Neural progenitor cell (in vitro differentiated cells): ENCODE measurements around the gene HES7. TPM values are rescaled to one million over a fixed set of nuclear protein-coding genes. Genes with fewer than 3 reads are reported as not detected.
"Not testable (repeated sequence)": the region's sequence is repeated elsewhere in the genome, so short reads cannot be mapped to it uniquely, and the experiment has no call there.

Experiments used
- DNase-seq: peaks from one replicate; pipeline ENCODE4 v3.0.0-alpha.2; 2016; ENCODE audit warnings: low spot score
- H2AFZ ChIP-seq: fragments of 200-600 bp; sonication (generic); replicated peaks from 2 replicates; pipeline ENCODE4 v1.6.1; 2016; ENCODE audit warnings: antibody characterized with exemption
- H3F3A ChIP-seq: fragments of 200-600 bp; sonication (generic); 2 replicates; pipeline ENCODE4 v1.6.1; 2016; ENCODE audit warnings: antibody characterized with exemption, low read depth
- H3K27ac ChIP-seq: fragments of 200-600 bp; sonication (generic); 2 replicates; pipeline ENCODE4 v1.5.1; 2016; ENCODE audit warnings: mild to moderate bottlenecking
- H3K27me3 ChIP-seq: fragments of 200-600 bp; sonication (generic); 2 replicates; pipeline ENCODE4 v1.6.1; 2016; ENCODE audit warnings: mild to moderate bottlenecking, moderate library complexity
- H3K36me3 ChIP-seq: fragments of 200-600 bp; sonication (generic); 2 replicates; pipeline ENCODE4 v1.5.1; 2016
- H3K4me1 ChIP-seq: fragments of 200-600 bp; sonication (generic); 2 replicates; pipeline ENCODE4 v1.6.1; 2016; ENCODE audit warnings: mixed run types
- H3K4me2 ChIP-seq: fragments of 200-600 bp; sonication (generic); 2 replicates; pipeline ENCODE4 v1.6.1; 2016
- H3K4me3 ChIP-seq: fragments of 200-600 bp; sonication (generic); 2 replicates; pipeline ENCODE4 v1.5.1; 2016
- H3K79me2 ChIP-seq: fragments of 200-600 bp; sonication (generic); 2 replicates; pipeline ENCODE4 v1.6.1; 2016; ENCODE audit warnings: low read depth
- H3K9ac ChIP-seq: fragments of 200-600 bp; sonication (generic); 2 replicates; pipeline ENCODE4 v1.6.1; 2016
- H3K9me3 ChIP-seq: fragments of 200-600 bp; sonication (generic); 2 replicates; pipeline ENCODE4 v1.5.1; 2016; ENCODE audit warnings: low read depth
- H4K20me1 ChIP-seq: fragments of 200-600 bp; sonication (generic); 2 replicates; pipeline ENCODE4 v1.6.1; 2016; ENCODE audit warnings: low read depth
- H3K27ac Mint-ChIP-seq: 3 replicates; pipeline ENCODE4 v1.8.0; 2021; ENCODE audit warnings: mixed read lengths
- H3K27me3 Mint-ChIP-seq: 2 replicates; pipeline ENCODE4 v1.8.0; 2022; ENCODE audit warnings: low read depth, mild to moderate bottlenecking, inconsistent platforms, moderate library complexity, mixed read lengths; ENCODE audit not compliant: insufficient read depth
- H3K36me3 Mint-ChIP-seq: 3 replicates; pipeline ENCODE4 v1.8.0; 2021; ENCODE audit warnings: mixed read lengths
- H3K4me1 Mint-ChIP-seq: 3 replicates; pipeline ENCODE4 v1.8.0; 2021; ENCODE audit warnings: mixed read lengths
- H3K4me3 Mint-ChIP-seq: 3 replicates; pipeline ENCODE4 v1.8.0; 2021; ENCODE audit warnings: mild to moderate bottlenecking, moderate library complexity, mixed read lengths
- H3K9me3 Mint-ChIP-seq: 3 replicates; pipeline ENCODE4 v1.8.0; 2020; ENCODE audit warnings: mixed read lengths
- EZH2 ChIP-seq: fragments of 200-600 bp; sonication (generic); IDR thresholded peaks from 2 replicates; pipeline ENCODE4 v1.6.1; 2017; ENCODE audit warnings: antibody characterized with exemption, mild to moderate bottlenecking, moderate library complexity
- EZH2phosphoT487 ChIP-seq: fragments of 200-600 bp; sonication (generic); IDR thresholded peaks from 2 replicates; pipeline ENCODE4 v1.6.1; 2017; ENCODE audit warnings: antibody characterized with exemption
- total RNA-seq: library from RNA; depleted of rRNA; stranded (reverse); fragments of >200 nt; gene quantifications from 2 replicates; pipeline ENCODE4 v1.2.3, GENCODE V29; 2015; ENCODE audit warnings: low replicate concordance
- TF ChIP-seq, protein P1 (sequence below): fragments of 200-600 bp; sonication (generic); IDR thresholded peaks from 2 replicates; pipeline ENCODE4 v1.5.1; 2017; ENCODE audit warnings: antibody characterized with exemption, mild to moderate bottlenecking

Gene HES7
- total RNA-seq, 1 donor from 2014 or later: not detected

GRCh38 chr17:8080799-8081219 is 43.1 kb downstream of the HES7 start:
- Histone ChIP-seq H3K4me3 (no peak overlapping the region), H3K4me2 (peak overlapping the region; percentile 89), H3F3A (no peaks in the 10 kb centered on the region), H4K20me1 (no peaks in the 10 kb centered on the region), H3K36me3 (no peaks in the 10 kb centered on the region), H3K27me3 (peaks cover 61% of the 10 kb centered on the region), H3K27ac (no peak overlapping the region), H3K9ac (no peak overlapping the region), H3K79me2 (no peaks in the 10 kb centered on the region), H3K9me3 (no peaks in the 10 kb centered on the region), H2AFZ (no peak overlapping the region), H3K4me1 (peaks cover 4% of the 10 kb centered on the region)
- Mint-ChIP-seq H3K27ac (no peak overlapping the region), H3K36me3 (no peaks in the 10 kb centered on the region), H3K4me3 (peak overlapping the region; percentile 90), H3K4me1 (no peaks in the 10 kb centered on the region), H3K27me3 (peaks cover 28% of the 10 kb centered on the region), H3K9me3 (peaks cover 2% of the 10 kb centered on the region)
- no peak for TF ChIP-seq EZH2
- TF ChIP-seq, protein P1, sequence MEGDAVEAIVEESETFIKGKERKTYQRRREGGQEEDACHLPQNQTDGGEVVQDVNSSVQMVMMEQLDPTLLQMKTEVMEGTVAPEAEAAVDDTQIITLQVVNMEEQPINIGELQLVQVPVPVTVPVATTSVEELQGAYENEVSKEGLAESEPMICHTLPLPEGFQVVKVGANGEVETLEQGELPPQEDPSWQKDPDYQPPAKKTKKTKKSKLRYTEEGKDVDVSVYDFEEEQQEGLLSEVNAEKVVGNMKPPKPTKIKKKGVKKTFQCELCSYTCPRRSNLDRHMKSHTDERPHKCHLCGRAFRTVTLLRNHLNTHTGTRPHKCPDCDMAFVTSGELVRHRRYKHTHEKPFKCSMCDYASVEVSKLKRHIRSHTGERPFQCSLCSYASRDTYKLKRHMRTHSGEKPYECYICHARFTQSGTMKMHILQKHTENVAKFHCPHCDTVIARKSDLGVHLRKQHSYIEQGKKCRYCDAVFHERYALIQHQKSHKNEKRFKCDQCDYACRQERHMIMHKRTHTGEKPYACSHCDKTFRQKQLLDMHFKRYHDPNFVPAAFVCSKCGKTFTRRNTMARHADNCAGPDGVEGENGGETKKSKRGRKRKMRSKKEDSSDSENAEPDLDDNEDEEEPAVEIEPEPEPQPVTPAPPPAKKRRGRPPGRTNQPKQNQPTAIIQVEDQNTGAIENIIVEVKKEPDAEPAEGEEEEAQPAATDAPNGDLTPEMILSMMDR: no peak
- TF ChIP-seq EZH2phosphoT487: no peak
- no peak for DNase-seq

DNA sequence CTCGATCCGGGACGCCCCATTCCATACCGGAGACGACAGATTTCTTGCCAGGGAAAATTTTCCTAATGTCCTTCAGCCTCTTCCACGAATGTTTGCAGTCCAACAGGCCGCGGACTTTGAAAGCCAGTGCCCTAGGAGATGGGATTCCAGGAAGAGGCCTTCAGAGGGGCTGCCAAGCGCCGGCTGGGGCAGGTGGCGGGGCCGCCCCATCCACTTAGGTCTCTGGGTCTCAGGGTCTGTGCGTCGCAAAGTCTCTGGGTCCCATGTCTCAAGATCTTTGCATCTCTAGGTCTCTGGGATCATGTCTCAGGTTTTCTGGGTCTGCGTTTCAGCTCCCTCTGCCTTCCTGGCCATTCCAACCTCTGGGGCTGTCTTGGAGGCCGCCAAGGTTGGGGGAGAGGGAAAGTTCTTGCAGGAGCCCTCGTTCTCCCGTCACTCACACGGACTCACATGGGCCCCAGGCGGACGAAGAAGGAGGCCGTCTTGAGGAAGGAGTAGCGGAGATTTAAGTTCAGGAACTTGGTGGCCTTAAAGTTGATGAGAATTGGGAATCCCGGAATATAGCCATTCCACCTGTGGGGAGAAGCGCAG is 43.6 kb downstream of the HES7 start:
- H3K27ac Mint-ChIP-seq: no peak overlapping the region
- Histone ChIP-seq H3K9me3 (no peaks in the 10 kb centered on the region), H4K20me1 (no peaks in the 10 kb centered on the region), H3K4me2 (peak overlapping the region; percentile 89), H3K4me3 (peak overlapping the region; percentile 69), H3K9ac (no peak overlapping the region), H3K4me1 (peaks cover 4% of the 10 kb centered on the region), H3K27ac (no peak overlapping the region), H3K36me3 (no peaks in the 10 kb centered on the region), H3F3A (no peaks in the 10 kb centered on the region), H3K27me3 (peaks cover 66% of the 10 kb centered on the region), H3K79me2 (no peaks in the 10 kb centered on the region), H2AFZ (no peak overlapping the region)
- H3K27me3 Mint-ChIP-seq: peaks cover 30% of the 10 kb centered on the region
- peak; percentile 21 for TF ChIP-seq EZH2
- no peak for TF ChIP-seq EZH2phosphoT487
- H3K4me3 Mint-ChIP-seq: peak overlapping the region; percentile 90
- peaks cover 2% of the 10 kb centered on the region for H3K9me3 Mint-ChIP-seq
- no peak for DNase-seq
- no peaks in the 10 kb centered on the region for H3K36me3 Mint-ChIP-seq
- H3K4me1 Mint-ChIP-seq: no peaks in the 10 kb centered on the region

GRCh38 chr17:8079291-8080207 is 44.4 kb downstream of the HES7 start:
- Mint-ChIP-seq H3K27me3 (peaks cover 37% of the 10 kb centered on the region), H3K36me3 (no peaks in the 10 kb centered on the region), H3K9me3 (peaks cover 5% of the 10 kb centered on the region), H3K27ac (no peak overlapping the region), H3K4me1 (peaks cover under 1% of the 10 kb centered on the region), H3K4me3 (peak overlapping the region; percentile 90)
- H3K4me1 ChIP-seq: peaks cover 4% of the 10 kb centered on the region
- H3K9me3 ChIP-seq: no peaks in the 10 kb centered on the region
- H3K27me3 ChIP-seq: peaks cover 74% of the 10 kb centered on the region
- no peaks in the 10 kb centered on the region for H3K36me3 ChIP-seq
- H3K79me2 ChIP-seq: no peaks in the 10 kb centered on the region
- peak overlapping the region; percentile 89 for H3K4me2 ChIP-seq
- H3K27ac ChIP-seq: no peak overlapping the region
- TF ChIP-seq EZH2 (peak; percentile 58), EZH2phosphoT487 (peak; percentile 10)
- TF ChIP-seq, protein P1: peak; percentile 79
- no peaks in the 10 kb centered on the region for H3F3A ChIP-seq
- H3K9ac ChIP-seq: no peak overlapping the region
- H2AFZ ChIP-seq: peak overlapping the region; percentile 98
- peak overlapping the region; percentile 69 for H3K4me3 ChIP-seq
- DNase-seq: peak; percentile 87
- H4K20me1 ChIP-seq: no peaks in the 10 kb centered on the region

DNA sequence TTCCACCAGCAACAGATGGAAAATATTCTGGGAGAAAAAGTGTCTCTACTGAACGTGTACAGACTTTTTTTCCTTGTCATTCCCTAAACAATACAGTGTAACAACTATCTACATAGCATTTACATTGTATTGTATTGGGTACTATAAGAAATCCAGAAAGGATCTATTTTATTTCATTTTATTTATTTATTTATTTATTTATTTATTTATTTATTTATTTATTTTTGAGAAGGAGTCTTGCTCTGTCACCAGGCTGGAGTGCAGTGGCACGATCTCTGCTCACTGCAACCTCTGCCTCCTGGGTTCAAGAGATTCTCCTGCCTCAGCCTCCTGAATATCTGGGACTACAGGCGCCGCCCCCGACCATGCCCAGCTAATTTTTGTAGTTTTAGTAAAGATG is 46.0 kb downstream of the HES7 start:
- H3K4me1 Mint-ChIP-seq: peaks cover 15% of the 10 kb centered on the region
- not testable (repeated sequence) for H3K27ac ChIP-seq, H3K9me3 ChIP-seq, H3K9ac ChIP-seq, H3F3A ChIP-seq, H2AFZ ChIP-seq, H3K4me1 ChIP-seq, H3K9me3 Mint-ChIP-seq, H3K79me2 ChIP-seq, H3K4me3 ChIP-seq, H3K27ac Mint-ChIP-seq, DNase-seq, H3K36me3 ChIP-seq, H3K4me2 ChIP-seq, H3K36me3 Mint-ChIP-seq, H4K20me1 ChIP-seq
- peaks cover 50% of the 10 kb centered on the region for H3K27me3 Mint-ChIP-seq
- H3K4me3 Mint-ChIP-seq: peak overlapping the region; percentile 41
- peaks cover 90% of the 10 kb centered on the region for H3K27me3 ChIP-seq
